Gastrocnemius medialis (tissue), 4 donors: ENCODE data around the gene CRYGN.

Experiments used
- CTCF ChIP-seq, 5 experiments: fragments of 450-650 bp in 3 of 5; fragments of 200-600 bp in 2 of 5; sonication (generic) in 2 of 5; IDR thresholded peaks in 4 of 5; conservative IDR thresholded peaks in 1 of 5; 1 replicate in 4 of 5; 2 replicates in 1 of 5; pipeline ENCODE4 v1.5.1; 2016 to 2019; ENCODE audit warnings: antibody characterized with exemption in 5 of 5, mild to moderate bottlenecking in 3 of 5, moderate library complexity in 3 of 5
- POLR2A ChIP-seq, 2 donors: fragments of 450-650 bp; IDR thresholded peaks; one replicate each; pipeline ENCODE4 v1.6.1; 2017; ENCODE audit warnings: antibody characterized with exemption in 2 of 2, mild to moderate bottlenecking in 2 of 2, moderate library complexity in 2 of 2

GRCh38 chr7:151405588-151405987 lies 34.4 kb downstream of the CRYGN start:
- TF ChIP-seq CTCF (IDR thresholded peaks at IDR 0.05 in 4 of 5, conservative IDR thresholded peaks at IDR 0.05 in 1 of 5) (no peak), POLR2A (IDR thresholded peaks at IDR 0.05) (no peak)
